Dedifferentiated amniotic fluid mesenchymal stem cell (primary cell): ENCODE data around the gene UBE2O.
"Not testable (repeated sequence)": the region's sequence is repeated elsewhere in the genome, so short reads cannot be mapped to it uniquely, and the experiment has no call there.

ENCODE experiments used
- DNase-seq: peaks from one replicate; pipeline ENCODE4 v3.0.0-alpha.2; 2016; ENCODE audit errors: extremely low spot score

Gene UBE2O

GRCh38 chr17:76370261-76370993, 82.5 kb downstream of the UBE2O start:
- peak; percentile 82 for DNase-seq

- no peak for DNase-seq
These were observed 83.1 kb downstream of the UBE2O start for GRCh38 chr17:76369804-76370203.

- no peak for DNase-seq
These were observed 83.6 kb downstream of the UBE2O start for GRCh38 chr17:76369379-76369778.

GRCh38 chr17:76368545-76368944, 84.4 kb downstream of the UBE2O start:
- no peak for DNase-seq

- DNase-seq, result no peak
These were observed 85.3 kb downstream of the UBE2O start for GRCh38 chr17:76367642-76368041.

- no peak for DNase-seq
These were observed 86.7 kb downstream of the UBE2O start for GRCh38 chr17:76366247-76366646.

GRCh38 chr17:76365256-76365903, 87.6 kb downstream of the UBE2O start:
- DNase-seq, result no peak

- no peak for DNase-seq
These were observed 89.7 kb downstream of the UBE2O start for GRCh38 chr17:76363107-76363842.

GRCh38 chr17:76360461-76360860, 92.5 kb downstream of the UBE2O start:
- DNase-seq, result no peak

GRCh38 chr17:76359776-76360175, 93.2 kb downstream of the UBE2O start:
- DNase-seq, result not testable (repeated sequence)

- DNase-seq, result no peak
These were observed 93.6 kb downstream of the UBE2O start for GRCh38 chr17:76359375-76359774.

- DNase-seq, result no peak
These were observed 95.3 kb downstream of the UBE2O start for GRCh38 chr17:76357597-76358158.

GRCh38 chr17:76356803-76357456, 96.0 kb downstream of the UBE2O start:
- no peak for DNase-seq

GRCh38 chr17:76354747-76355310, 98.1 kb downstream of the UBE2O start:
- DNase-seq, result no peak

GRCh38 chr17:76354317-76354729, 98.6 kb downstream of the UBE2O start:
- DNase-seq, result no peak

- DNase-seq, result peak; percentile 81
These were observed 99.2 kb downstream of the UBE2O start, which contains the start of gene PRPSAP1 for GRCh38 chr17:76353599-76354316. Gene PRPSAP1, minus strand, starts transcription at chr17:76353916. Its CDS starts 213 bp downstream, at chr17:76353703.

- DNase-seq, result no peak
These were observed 99.9 kb downstream of the UBE2O start for GRCh38 chr17:76353004-76353598.

GRCh38 chr17:76351526-76352071, 101.4 kb downstream of the UBE2O start:
- DNase-seq, result no peak

- DNase-seq, result no peak
These were observed 102.5 kb downstream of the UBE2O start for GRCh38 chr17:76350463-76350862.

- DNase-seq, result not testable (repeated sequence)
These were observed 106.0 kb downstream of the UBE2O start for GRCh38 chr17:76346936-76347335.
